Measurements from ENCODE around the gene ACACA. TPM values are rescaled to one million over a fixed set of nuclear protein-coding genes. Genes with fewer than 3 reads are reported as not detected.

The ACACA gene
- total RNA-seq, 1 donor: 89.4 TPM

DNA sequence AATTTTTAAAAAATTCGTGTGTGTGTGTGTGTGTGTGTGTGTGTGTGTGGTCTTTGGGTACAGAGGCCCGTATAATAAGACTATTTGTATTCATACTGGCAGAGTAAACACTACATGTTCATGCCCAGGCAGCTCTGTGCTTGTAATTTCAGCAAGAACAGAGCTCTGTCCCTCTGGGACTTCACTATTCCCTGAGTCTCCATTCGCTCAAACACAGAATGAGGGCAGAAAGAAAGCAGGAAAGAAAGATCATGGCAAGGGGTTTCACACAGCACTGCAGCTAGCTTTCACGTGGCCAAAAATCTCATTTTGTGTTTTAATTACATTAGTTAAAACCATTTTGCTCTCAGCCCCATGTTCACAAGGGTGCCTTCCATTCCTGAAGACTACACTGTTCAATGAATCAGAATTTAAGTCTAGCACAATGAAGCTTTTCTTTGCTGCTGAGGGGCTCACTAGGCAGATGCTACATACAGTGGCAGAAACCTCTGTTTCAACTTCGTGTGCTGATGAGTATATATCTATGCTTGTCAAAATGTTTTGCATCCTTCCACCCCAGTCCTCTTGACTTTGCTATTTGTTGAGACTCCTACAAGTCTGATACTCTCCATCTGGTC is 229.3 kb downstream of the ACACA start:
- TF ChIP-seq CTCF (IDR thresholded peaks at IDR 0.05; ENCODE audit: insufficient read depth, low read depth, low read length): no peak
- H3K4me3 ChIP-seq (ENCODE audit: low read depth, low read length): no peak overlapping the region
- no peak for DNase-seq (ENCODE audit: low read depth)

DNA sequence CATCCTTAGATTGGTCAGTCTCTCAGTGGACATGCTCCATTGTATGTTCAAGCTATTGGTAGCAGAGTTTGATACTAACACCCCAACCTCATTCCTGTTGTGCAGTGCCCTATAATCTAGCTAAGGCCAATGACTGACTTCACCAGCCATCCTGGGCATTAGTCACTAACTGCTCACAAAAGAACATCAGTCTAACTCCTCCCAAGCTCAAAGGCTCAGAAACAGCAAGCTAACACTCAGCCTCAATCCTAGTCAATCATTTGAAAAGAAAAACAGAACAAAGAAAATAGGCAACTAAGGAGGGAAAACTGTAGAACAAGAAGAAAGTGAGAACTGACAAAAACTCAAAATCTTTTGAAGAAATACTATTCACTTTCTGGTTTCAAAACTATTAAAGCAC is 229.9 kb downstream of the ACACA start:
- no peak for DNase-seq (ENCODE audit: low read depth)
- no peak overlapping the region for H3K4me3 ChIP-seq (ENCODE audit: low read depth, low read length)
- no peak for TF ChIP-seq CTCF (IDR thresholded peaks at IDR 0.05; ENCODE audit: insufficient read depth, low read depth, low read length)

DNA sequence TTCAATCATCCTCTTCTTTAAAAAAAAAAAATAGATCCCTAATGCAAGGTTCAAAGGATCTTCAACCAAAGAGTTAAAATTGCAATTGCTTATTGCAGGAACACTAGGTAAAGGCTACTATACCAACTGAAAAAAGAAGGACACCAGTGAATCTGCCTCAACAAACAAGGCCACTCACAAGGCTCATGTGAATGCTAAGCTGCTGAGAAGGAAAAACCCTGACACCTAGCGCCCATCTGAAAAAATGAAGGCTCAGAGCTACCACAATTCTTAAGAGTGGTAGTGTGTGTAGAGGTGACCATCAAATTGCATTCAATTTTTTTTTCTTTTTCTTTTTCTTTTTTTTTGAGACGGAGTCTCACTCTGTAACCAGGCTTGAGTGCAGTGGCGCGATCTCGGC is 232.4 kb downstream of the ACACA start:
- DNase-seq (ENCODE audit: low read depth): peak; percentile 51
- TF ChIP-seq CTCF (IDR thresholded peaks at IDR 0.05; ENCODE audit: insufficient read depth, low read depth, low read length): peak; percentile 48

GRCh38 chr17:37170881-37171425 is 235.7 kb downstream of the ACACA start:
- no peak overlapping the region for H3K4me3 ChIP-seq (ENCODE audit: low read depth, low read length)
- DNase-seq (ENCODE audit: low read depth): no peak
- no peak for TF ChIP-seq CTCF (IDR thresholded peaks at IDR 0.05; ENCODE audit: insufficient read depth, low read depth, low read length)

More for the DNA sequence above, 232.4 kb downstream of the ACACA start:
- no peak overlapping the region for H3K4me3 ChIP-seq (ENCODE audit: low read depth, low read length)

DNA sequence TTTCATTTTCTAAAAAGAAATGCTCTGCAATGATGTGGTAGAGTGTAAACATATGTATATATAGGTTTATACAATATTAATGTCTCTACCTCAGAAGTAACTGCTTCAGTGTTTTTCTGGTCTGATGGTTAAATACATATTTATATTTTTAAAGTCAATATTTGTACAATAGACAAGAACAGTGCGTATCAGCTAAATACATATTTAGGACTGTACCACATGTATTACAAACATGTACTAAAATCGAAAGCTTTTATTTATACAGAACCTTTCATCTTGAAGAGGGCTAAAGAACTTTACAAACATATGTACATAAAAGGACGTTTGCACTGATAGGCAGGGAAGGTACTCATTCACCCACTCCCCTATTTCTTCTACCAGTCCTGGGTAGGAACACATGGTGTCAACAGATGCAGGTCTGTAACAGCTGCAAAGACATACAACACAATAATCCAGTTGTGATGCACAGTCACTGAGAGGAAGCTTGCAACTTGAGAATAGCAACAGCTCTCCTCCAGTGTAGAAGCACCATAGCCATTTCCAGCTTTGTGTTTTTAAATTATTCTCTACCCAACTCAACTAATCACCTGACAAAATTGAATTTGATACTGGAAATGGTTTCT is 237.8 kb downstream of the ACACA start:
- DNase-seq (ENCODE audit: low read depth): no peak
- TF ChIP-seq CTCF (IDR thresholded peaks at IDR 0.05; ENCODE audit: insufficient read depth, low read depth, low read length): no peak
- H3K4me3 ChIP-seq (ENCODE audit: low read depth, low read length): no peak overlapping the region

DNA sequence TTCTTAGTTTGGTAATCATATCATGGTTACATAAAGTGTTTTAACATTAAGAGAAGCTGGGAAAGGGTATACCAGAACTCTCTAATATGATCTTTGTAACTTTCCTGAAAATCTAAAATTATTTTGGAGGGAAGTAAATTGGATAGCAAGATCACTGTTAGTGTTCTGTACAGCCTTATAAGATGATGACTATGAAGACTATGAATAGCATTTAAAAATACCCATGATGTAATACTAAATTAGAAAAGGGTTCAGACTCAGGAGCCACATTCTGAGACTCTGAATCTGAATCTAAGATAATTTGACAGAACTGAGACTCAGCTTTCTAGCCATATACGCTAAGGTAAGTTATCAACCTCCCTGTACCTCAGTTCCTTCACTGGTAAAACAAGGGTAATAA is 238.9 kb downstream of the ACACA start:
- TF ChIP-seq CTCF (IDR thresholded peaks at IDR 0.05; ENCODE audit: insufficient read depth, low read depth, low read length): no peak
- no peak overlapping the region for H3K4me3 ChIP-seq (ENCODE audit: low read depth, low read length)

More for the DNA sequence above, 238.9 kb downstream of the ACACA start:
- no peak for DNase-seq (ENCODE audit: low read depth)

All from fibroblast of villous mesenchyme (primary cell).